ENCODE measurements around the gene EDN1. TPM values are rescaled to one million over a fixed set of nuclear protein-coding genes. Genes with fewer than 3 reads are reported as not detected.

The EDN1 gene
- total RNA-seq, 1 experiment from 2014 or later: 15.1 TPM

DNA sequence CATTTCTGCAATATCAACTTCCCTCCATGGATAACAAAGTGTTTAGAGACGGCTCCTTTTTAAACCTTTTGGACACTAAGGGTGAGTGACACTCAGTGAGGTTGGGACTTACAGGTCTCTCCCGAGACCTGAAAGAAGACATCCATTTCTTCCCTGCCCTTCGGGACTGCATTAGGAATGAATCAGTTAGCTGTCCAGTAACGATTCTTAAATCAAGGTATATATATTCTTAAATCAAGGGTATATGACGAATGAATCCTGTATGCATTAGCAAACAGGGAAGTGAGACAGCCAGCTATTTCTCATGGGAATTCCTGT lies 52.9 kb downstream of the EDN1 start:
- CTCF ChIA-PET: interaction anchor here (0.6 kb wide), 1 partner anchor 1571 kb away, joined by 10 read pairs; no protein-coding TSS in a partner anchor
- no peak for TF ChIP-seq SIN3A (IDR thresholded peaks at IDR 0.05; ENCODE audit: borderline replicate concordance, insufficient read depth, low read depth, low read length)
- TF ChIP-seq, protein P1, sequence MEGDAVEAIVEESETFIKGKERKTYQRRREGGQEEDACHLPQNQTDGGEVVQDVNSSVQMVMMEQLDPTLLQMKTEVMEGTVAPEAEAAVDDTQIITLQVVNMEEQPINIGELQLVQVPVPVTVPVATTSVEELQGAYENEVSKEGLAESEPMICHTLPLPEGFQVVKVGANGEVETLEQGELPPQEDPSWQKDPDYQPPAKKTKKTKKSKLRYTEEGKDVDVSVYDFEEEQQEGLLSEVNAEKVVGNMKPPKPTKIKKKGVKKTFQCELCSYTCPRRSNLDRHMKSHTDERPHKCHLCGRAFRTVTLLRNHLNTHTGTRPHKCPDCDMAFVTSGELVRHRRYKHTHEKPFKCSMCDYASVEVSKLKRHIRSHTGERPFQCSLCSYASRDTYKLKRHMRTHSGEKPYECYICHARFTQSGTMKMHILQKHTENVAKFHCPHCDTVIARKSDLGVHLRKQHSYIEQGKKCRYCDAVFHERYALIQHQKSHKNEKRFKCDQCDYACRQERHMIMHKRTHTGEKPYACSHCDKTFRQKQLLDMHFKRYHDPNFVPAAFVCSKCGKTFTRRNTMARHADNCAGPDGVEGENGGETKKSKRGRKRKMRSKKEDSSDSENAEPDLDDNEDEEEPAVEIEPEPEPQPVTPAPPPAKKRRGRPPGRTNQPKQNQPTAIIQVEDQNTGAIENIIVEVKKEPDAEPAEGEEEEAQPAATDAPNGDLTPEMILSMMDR (IDR thresholded peaks at IDR 0.05): no peak
- no peak for TF ChIP-seq TCF7L2 (IDR thresholded peaks at IDR 0.05; ENCODE audit: low read depth, low read length)
- TF ChIP-seq, protein P2, sequence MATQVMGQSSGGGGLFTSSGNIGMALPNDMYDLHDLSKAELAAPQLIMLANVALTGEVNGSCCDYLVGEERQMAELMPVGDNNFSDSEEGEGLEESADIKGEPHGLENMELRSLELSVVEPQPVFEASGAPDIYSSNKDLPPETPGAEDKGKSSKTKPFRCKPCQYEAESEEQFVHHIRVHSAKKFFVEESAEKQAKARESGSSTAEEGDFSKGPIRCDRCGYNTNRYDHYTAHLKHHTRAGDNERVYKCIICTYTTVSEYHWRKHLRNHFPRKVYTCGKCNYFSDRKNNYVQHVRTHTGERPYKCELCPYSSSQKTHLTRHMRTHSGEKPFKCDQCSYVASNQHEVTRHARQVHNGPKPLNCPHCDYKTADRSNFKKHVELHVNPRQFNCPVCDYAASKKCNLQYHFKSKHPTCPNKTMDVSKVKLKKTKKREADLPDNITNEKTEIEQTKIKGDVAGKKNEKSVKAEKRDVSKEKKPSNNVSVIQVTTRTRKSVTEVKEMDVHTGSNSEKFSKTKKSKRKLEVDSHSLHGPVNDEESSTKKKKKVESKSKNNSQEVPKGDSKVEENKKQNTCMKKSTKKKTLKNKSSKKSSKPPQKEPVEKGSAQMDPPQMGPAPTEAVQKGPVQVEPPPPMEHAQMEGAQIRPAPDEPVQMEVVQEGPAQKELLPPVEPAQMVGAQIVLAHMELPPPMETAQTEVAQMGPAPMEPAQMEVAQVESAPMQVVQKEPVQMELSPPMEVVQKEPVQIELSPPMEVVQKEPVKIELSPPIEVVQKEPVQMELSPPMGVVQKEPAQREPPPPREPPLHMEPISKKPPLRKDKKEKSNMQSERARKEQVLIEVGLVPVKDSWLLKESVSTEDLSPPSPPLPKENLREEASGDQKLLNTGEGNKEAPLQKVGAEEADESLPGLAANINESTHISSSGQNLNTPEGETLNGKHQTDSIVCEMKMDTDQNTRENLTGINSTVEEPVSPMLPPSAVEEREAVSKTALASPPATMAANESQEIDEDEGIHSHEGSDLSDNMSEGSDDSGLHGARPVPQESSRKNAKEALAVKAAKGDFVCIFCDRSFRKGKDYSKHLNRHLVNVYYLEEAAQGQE (IDR thresholded peaks at IDR 0.05; ENCODE audit: insufficient read depth in 1 of 2, low read depth in 2 of 2, low read length in 1 of 2): 0 out of 4 replicates have a peak, but pooled peaks of 1 of the 2 experiments have one; percentile 11
- no peak for TF ChIP-seq POLR2AphosphoS5 (IDR thresholded peaks at IDR 0.05; ENCODE audit: low read depth, low read length)
- H3K36me3 ChIP-seq (ENCODE audit: control insufficient read depth, insufficient read depth, low read length): no peaks in the 10 kb centered on the region
- no TSS peak for BruUV-seq (replicated peaks)
- no peaks in the 10 kb centered on the region for H3K27me3 ChIP-seq (ENCODE audit: control insufficient read depth, insufficient read depth, low read length)
- POLR2A ChIA-PET: interaction anchor here (0.9 kb wide), 1 partner anchor 48 kb away, joined by 6 read pairs; no protein-coding TSS in a partner anchor
- DNase-seq (ENCODE audit: low read depth, low spot score) (no peak), ATAC-seq (no peak; the same call in 1 of the 2 replicates)
- intact Hi-C loops (cut with micrococcal nuclease; ENCODE audit: unreplicated experiment) (loop anchor here (5.0 kb wide), 1 partner anchor 51 kb away; the partner anchor contains the start of gene EDN1), in situ Hi-C loops (cut with HindIII; ENCODE audit: low pct_unique_long_range_greater_than_20kb, low sequenced_read_pairs) (no loop called here)
- no peaks in the 10 kb centered on the region for H3K9me3 ChIP-seq (ENCODE audit: control insufficient read depth, insufficient read depth, low read depth, low read length)
- H3K27ac ChIP-seq (ENCODE audit: low read length): peak overlapping the region; percentile 98
- H3K4me3 ChIP-seq (ENCODE audit: low read depth in 2 of 2, low read length in 2 of 2): peak overlapping the region in 1 of 2 experiments; percentile 31; a peak in 1 of 4 replicates
- peaks cover 38% of the 10 kb centered on the region for H3K4me1 ChIP-seq (ENCODE audit: control insufficient read depth, insufficient read depth, low read length)

DNA sequence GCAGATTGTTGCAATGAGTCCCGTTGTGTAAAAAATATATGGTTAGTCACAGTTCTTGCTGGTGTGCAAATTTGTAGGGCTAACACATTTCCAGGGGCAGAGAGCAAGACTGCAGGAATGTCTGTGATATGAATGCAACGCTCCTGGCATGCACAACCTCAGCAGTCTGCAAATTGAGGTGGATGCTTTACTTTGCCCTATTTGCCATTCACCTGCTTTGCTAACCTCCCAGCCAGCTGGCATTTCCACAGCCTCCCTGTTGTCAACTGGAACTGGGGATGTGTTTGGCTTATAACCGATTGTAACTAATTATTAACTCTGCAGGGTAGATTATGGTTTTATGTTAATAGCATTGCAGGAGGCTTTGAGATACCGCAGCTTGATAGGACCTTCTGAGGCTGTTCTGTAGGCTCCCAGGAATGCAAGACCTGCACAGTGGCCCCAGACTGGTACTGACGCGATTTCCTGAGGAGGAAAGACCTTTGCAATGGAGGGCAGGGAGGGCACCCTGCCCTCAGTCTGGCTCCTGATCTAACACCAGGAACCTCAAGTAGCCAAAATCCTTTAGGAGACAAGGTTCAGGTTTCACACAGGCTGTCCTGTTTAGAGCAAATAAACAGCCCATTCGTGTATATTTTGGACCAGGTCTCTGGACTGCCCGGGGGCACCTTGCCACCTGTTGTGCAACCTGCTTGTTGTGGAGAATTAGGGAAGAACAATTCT lies 53.4 kb downstream of the EDN1 start:
- peak overlapping the region; percentile 98 for H3K27ac ChIP-seq (ENCODE audit: low read length)

More for the DNA sequence above, 53.4 kb downstream of the EDN1 start:
- in situ Hi-C loops (cut with HindIII; ENCODE audit: low pct_unique_long_range_greater_than_20kb, low sequenced_read_pairs) (no loop called here), intact Hi-C loops (cut with micrococcal nuclease; ENCODE audit: unreplicated experiment) (loop anchor here (5.0 kb wide), 1 partner anchor 51 kb away; the partner anchor contains the start of gene EDN1)
- Histone ChIP-seq H3K4me1 (ENCODE audit: control insufficient read depth, insufficient read depth, low read length) (peaks cover 43% of the 10 kb centered on the region), H3K9me3 (ENCODE audit: control insufficient read depth, insufficient read depth, low read depth, low read length) (no peaks in the 10 kb centered on the region), H3K4me3 (ENCODE audit: low read depth in 2 of 2, low read length in 2 of 2) (peak overlapping the region in 1 of 2 experiments; percentile 31; a peak in 2 of 4 replicates), H3K36me3 (ENCODE audit: control insufficient read depth, insufficient read depth, low read length) (no peaks in the 10 kb centered on the region), H3K27me3 (ENCODE audit: control insufficient read depth, insufficient read depth, low read length) (no peaks in the 10 kb centered on the region)
- DNase-seq (ENCODE audit: low read depth, low spot score): no peak
- no TSS peak for BruUV-seq (replicated peaks)
- ChIA-PET CTCF (no interaction called here), POLR2A (no interaction called here)
- TF ChIP-seq, protein P1 (IDR thresholded peaks at IDR 0.05): no peak
- TF ChIP-seq TCF7L2 (IDR thresholded peaks at IDR 0.05; ENCODE audit: low read depth, low read length): peak; percentile 97
- peak; percentile 76 for ATAC-seq

Data from Panc1 (cell line).